K562 (cell line): ENCODE data around the gene OPCML. TPM values are rescaled to one million over a fixed set of nuclear protein-coding genes. Genes with fewer than 3 reads are reported as not detected.

Experiments
- ATAC-seq: fragments of 200-7000 bp; cut with Tn5 transposase; 3 replicates; pipeline ENCODE4 v1.9.1; 2020; ENCODE audit warnings: moderate library complexity
- BruUV-seq: library from RNA; stranded (reverse); fragments of 400-500 nt; replicated peaks from 2 replicates; lab custom pipeline; 2021; lab: Mats Ljungman, UMichigan
- CTCF ChIA-PET: fragments of 300-600 bp; formaldehyde crosslinking; extraction: SDS; loops from one replicate; lab custom pipeline; 2021; ENCODE audit warnings: low intra/inter-chr PET ratio; lab: Yijun Ruan, JAX
- POLR2A ChIA-PET: fragments of 300-600, 350-650 bp; sonication (Branson Sonifier 250); formaldehyde crosslinking; extraction: SDS; loops from one replicate; lab custom pipeline; 2021; ENCODE audit warnings: antibody characterized with exemption, inconsistent platforms; lab: Yijun Ruan, JAX
- DNase-seq, 4 experiments: peaks; one replicate each; pipeline versions ENCODE4 v3.0.0 to v3.0.0-alpha.2; 2011 to 2018; ENCODE audit warnings: low spot score in 3 of 4, mixed read lengths in 3 of 4; ENCODE audit errors: extremely low read depth in 1 of 4
- FAIRE-seq: peaks from 2 replicates; lab custom pipeline; 2011; peaks lifted over from hg19 to GRCh38; lab: Jason Lieb, UNC
- H2AFZ ChIP-seq: 2 replicates; pipeline ENCODE4 v1.6.0; 2011; ENCODE audit warnings: low read depth, low read length, control low read depth, inconsistent platforms
- H3K27ac ChIP-seq: fragments of 200-600 bp; 3 replicates; pipeline ENCODE4 v1.8.0; 2011; ENCODE audit warnings: low read depth, mild to moderate bottlenecking, control low read depth, inconsistent platforms, low read length, moderate library complexity, mixed read lengths; ENCODE audit errors: extremely low read depth
- H3K27me3 ChIP-seq, 2 experiments: fragments of 300-600 bp in 1 of 2; 2 replicates in 1 of 2; 3 replicates in 1 of 2; pipeline versions ENCODE4 v1.6.0 to v1.8.0; 2011; ENCODE audit warnings: inconsistent platforms in 2 of 2, low read length in 2 of 2, mild to moderate bottlenecking in 1 of 2, mixed read lengths in 1 of 2, moderate library complexity in 1 of 2; ENCODE audit not compliant: control insufficient read depth in 2 of 2, insufficient read depth in 2 of 2
- H3K36me3 ChIP-seq: fragments of 300-600 bp; 3 replicates; pipeline ENCODE4 v1.8.0; 2011; ENCODE audit warnings: mild to moderate bottlenecking, low read length, inconsistent platforms; ENCODE audit not compliant: control insufficient read depth, insufficient read depth
- H3K4me1 ChIP-seq, 2 experiments: fragments of 200-600 bp in 1 of 2; replicated peaks in 1 of 2; 2 replicates in 1 of 2; 3 replicates in 1 of 2; pipeline versions ENCODE4 v1.5.1 to v1.8.0; 2011; ENCODE audit warnings: inconsistent platforms in 2 of 2, low read length in 2 of 2, mild to moderate bottlenecking in 1 of 2, mixed read lengths in 1 of 2, moderate library complexity in 1 of 2; ENCODE audit not compliant: control insufficient read depth in 2 of 2, insufficient read depth in 2 of 2
- H3K4me2 ChIP-seq: 2 replicates; pipeline ENCODE4 v1.6.1; 2011; ENCODE audit warnings: low read length, control low read depth, inconsistent platforms, mixed read lengths; ENCODE audit not compliant: insufficient read depth
- H3K4me3 ChIP-seq: fragments of 200-600 bp; sonication (generic), shearing (Covaris generic); 2 replicates; pipeline ENCODE4 v1.5.1; 2016; ENCODE audit warnings: control low read depth, inconsistent platforms
- H3K79me2 ChIP-seq: fragments of 200-600 bp; 3 replicates; pipeline ENCODE4 v1.8.0; 2011; ENCODE audit warnings: low read length, inconsistent platforms; ENCODE audit not compliant: control insufficient read depth, insufficient read depth
- H3K9ac ChIP-seq, 2 experiments: 2 replicates each; pipeline versions ENCODE4 v1.6.0 to v1.6.1; 2011; ENCODE audit warnings: low read depth in 2 of 2, low read length in 2 of 2, control low read depth in 1 of 2, inconsistent platforms in 1 of 2, mild to moderate bottlenecking in 1 of 2, mixed read lengths in 1 of 2; ENCODE audit not compliant: insufficient read depth in 1 of 2
- H3K9me1 ChIP-seq: one replicate; pipeline ENCODE4 v1.6.0; 2011; ENCODE audit warnings: inconsistent platforms, mild to moderate bottlenecking, low read length, moderate library complexity; ENCODE audit not compliant: control insufficient read depth, insufficient read depth
- H3K9me3 ChIP-seq: replicated peaks from 2 replicates; pipeline ENCODE4 v1.5.1; 2011; ENCODE audit warnings: low read depth, low read length, inconsistent platforms; ENCODE audit not compliant: control insufficient read depth, insufficient read depth
- H4K20me1 ChIP-seq: replicated peaks from 2 replicates; pipeline ENCODE4 v1.6.1; 2011; ENCODE audit warnings: low read length, inconsistent platforms, mixed read lengths; ENCODE audit not compliant: control insufficient read depth, insufficient read depth
- NFIC ChIP-seq: fragments of 450-650 bp; IDR thresholded peaks from 2 replicates; pipeline ENCODE4 v1.6.1; 2017; ENCODE audit warnings: mild to moderate bottlenecking, inconsistent platforms
- NFXL1 ChIP-seq: fragments of 450-650 bp; formaldehyde crosslinking; IDR thresholded peaks from 2 replicates; pipeline ENCODE4 v1.4.0; 2021; ENCODE audit warnings: mild to moderate bottlenecking
- PRMT5 ChIP-seq: sonication (generic); formaldehyde crosslinking; IDR thresholded peaks from 2 replicates; pipeline ENCODE4 v1.5.0; 2020; ENCODE audit warnings: missing genetic modification reagents
- SNRNP70 ChIP-seq: fragments of 200-400 bp; formaldehyde crosslinking; optimal IDR thresholded peaks from 2 replicates; pipeline ENCODE3; 2017; ENCODE audit warnings: low read depth, low read length
- SPI1 ChIP-seq: IDR thresholded peaks from 2 replicates; pipeline ENCODE4 v1.6.1; 2011; ENCODE audit warnings: low read depth, low read length, control low read depth, borderline replicate concordance
- TBL1XR1 ChIP-seq, 2 experiments: IDR thresholded peaks; 2 replicates each; pipeline ENCODE4 v1.6.1; 2012; ENCODE audit warnings: improper control_type of control experiment in 2 of 2, low read length in 2 of 2, mild to moderate bottlenecking in 1 of 2
- ZNF699 ChIP-seq: fragments of 250-450 bp; sonication (Bioruptor Pico); IDR thresholded peaks from 2 replicates; pipeline ENCODE4 v1.8.0; 2021; ENCODE audit warnings: mild to moderate bottlenecking, moderate library complexity; ENCODE audit not compliant: insufficient replicate concordance
- WGBS: fragments of 100-300 bp; shearing (Covaris generic); methylation state at CpG from one replicate; pipeline ENCODE4 v1.1.6; 2016; ENCODE audit warnings: low coverage, mixed read lengths; ENCODE audit not compliant: insufficient coverage; ENCODE audit errors: missing lambda C conversion rate; 5-methylcytosine and 5-hydroxymethylcytosine counted together
- in situ Hi-C: fragments of 300-500 bp; cut with MboI; formaldehyde crosslinking; loops from 4 replicates; pipeline ENCODE4 v1.15.0; 2018; ENCODE audit warnings: inconsistent platforms, mixed read lengths
- intact Hi-C: fragments of 100-400 bp; cut with micrococcal nuclease; formaldehyde crosslinking; loops from 2 replicates; pipeline ENCODE4 v1.14.2; 2022
- polyA plus RNA-seq, 8 experiments: library from polyadenylated mRNA; depleted of rRNA in 4 of 8; stranded (reverse) in 5 of 8; unstranded in 3 of 8; fragments of >200 nt; fragmentation: Nextera tagmentation in 2 of 8; fragmentation: Illumina TruSeq in 1 of 8; extraction: Ambion mirVana in 2 of 8; extraction: Trizol in 1 of 8; gene quantifications; 2 replicates each; pipeline versions ENCODE4 v1.2.1 to v1.2.3, GENCODE V29; 2011 to 2014; ENCODE audit warnings: inconsistent platforms in 1 of 8, missing spikeins in 1 of 8
- total RNA-seq, 7 experiments: library from RNA; depleted of rRNA in 6 of 7; stranded (reverse); fragments of >200 nt in 6 of 7; fragmentation: Illumina TruSeq in 2 of 7; extraction: Trizol in 2 of 7; gene quantifications; 2 replicates each; pipeline versions ENCODE4 v1.2.1 to v1.2.3, GENCODE V29; 2011 to 2021; ENCODE audit warnings: low replicate concordance in 1 of 7
- TF ChIP-seq, protein P1 (sequence below): sonication (generic); formaldehyde crosslinking; IDR thresholded peaks from 2 replicates; pipeline ENCODE4 v1.8.1; 2023; ENCODE audit warnings: mild to moderate bottlenecking, missing genetic modification reagents
- TF ChIP-seq, protein P2 (sequence below), 2 experiments: fragments of 450-650 bp; conservative IDR thresholded peaks; 2 replicates each; pipeline ENCODE4 v1.6.1; 2017; ENCODE audit warnings: mild to moderate bottlenecking in 2 of 2, moderate library complexity in 2 of 2
- TF ChIP-seq, protein P3 (sequence below): fragments of 250-450 bp; sonication (Bioruptor Pico); IDR thresholded peaks from 2 replicates; pipeline ENCODE4 v1.6.1; 2021; ENCODE audit warnings: mild to moderate bottlenecking
- TF ChIP-seq, protein P4 (sequence below): fragments of 450-650 bp; IDR thresholded peaks from 2 replicates; pipeline ENCODE4 v1.6.1; 2016; ENCODE audit warnings: low read depth, mild to moderate bottlenecking, moderate library complexity

Gene OPCML
- total and polyA plus RNA-seq, 9 of the 15 experiments (the other 6 are each of a cell fraction or from before 2014, with no cell fraction given) = not detected

DNA sequence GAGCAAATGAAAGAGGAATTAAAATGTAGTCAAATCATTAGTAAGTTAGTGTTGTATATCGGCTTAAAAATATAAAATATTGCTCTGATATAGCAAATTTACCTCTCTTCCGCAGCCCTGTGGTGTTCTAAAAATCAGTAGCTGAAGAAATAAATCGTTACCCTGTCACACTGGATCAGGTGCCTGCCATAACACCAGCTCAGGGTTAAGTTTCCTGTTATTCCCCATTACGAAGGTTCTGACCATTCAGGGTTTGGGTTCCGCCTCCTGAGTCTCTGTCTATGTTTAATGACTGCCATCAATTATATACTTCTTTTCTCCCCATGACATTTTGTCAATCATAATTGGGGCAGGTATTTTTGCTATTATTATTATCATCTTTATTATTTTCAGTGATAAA lies 658.5 kb downstream of the OPCML start:
- no peaks in the 10 kb centered on the region for H3K9me1 ChIP-seq
- ATAC-seq (no peak), DNase-seq (no peak), FAIRE-seq (no peak)
- no peak overlapping the region for H2AFZ ChIP-seq
- TF ChIP-seq, protein P1, sequence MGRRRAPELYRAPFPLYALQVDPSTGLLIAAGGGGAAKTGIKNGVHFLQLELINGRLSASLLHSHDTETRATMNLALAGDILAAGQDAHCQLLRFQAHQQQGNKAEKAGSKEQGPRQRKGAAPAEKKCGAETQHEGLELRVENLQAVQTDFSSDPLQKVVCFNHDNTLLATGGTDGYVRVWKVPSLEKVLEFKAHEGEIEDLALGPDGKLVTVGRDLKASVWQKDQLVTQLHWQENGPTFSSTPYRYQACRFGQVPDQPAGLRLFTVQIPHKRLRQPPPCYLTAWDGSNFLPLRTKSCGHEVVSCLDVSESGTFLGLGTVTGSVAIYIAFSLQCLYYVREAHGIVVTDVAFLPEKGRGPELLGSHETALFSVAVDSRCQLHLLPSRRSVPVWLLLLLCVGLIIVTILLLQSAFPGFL = no peak
- TF ChIP-seq, protein P2, sequence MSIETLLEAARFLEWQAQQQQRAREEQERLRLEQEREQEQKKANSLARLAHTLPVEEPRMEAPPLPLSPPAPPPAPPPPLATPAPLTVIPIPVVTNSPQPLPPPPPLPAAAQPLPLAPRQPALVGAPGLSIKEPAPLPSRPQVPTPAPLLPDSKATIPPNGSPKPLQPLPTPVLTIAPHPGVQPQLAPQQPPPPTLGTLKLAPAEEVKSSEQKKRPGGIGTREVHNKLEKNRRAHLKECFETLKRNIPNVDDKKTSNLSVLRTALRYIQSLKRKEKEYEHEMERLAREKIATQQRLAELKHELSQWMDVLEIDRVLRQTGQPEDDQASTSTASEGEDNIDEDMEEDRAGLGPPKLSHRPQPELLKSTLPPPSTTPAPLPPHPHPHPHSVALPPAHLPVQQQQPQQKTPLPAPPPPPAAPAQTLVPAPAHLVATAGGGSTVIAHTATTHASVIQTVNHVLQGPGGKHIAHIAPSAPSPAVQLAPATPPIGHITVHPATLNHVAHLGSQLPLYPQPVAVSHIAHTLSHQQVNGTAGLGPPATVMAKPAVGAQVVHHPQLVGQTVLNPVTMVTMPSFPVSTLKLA (conservative IDR thresholded peaks at IDR 0.05) = no peak
- TF ChIP-seq, protein P3, sequence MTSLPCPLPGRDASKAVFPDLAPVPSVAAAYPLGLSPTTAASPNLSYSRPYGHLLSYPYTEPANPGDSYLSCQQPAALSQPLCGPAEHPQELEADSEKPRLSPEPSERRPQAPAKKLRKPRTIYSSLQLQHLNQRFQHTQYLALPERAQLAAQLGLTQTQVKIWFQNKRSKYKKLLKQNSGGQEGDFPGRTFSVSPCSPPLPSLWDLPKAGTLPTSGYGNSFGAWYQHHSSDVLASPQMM = no peak
- TF ChIP-seq, protein P4, sequence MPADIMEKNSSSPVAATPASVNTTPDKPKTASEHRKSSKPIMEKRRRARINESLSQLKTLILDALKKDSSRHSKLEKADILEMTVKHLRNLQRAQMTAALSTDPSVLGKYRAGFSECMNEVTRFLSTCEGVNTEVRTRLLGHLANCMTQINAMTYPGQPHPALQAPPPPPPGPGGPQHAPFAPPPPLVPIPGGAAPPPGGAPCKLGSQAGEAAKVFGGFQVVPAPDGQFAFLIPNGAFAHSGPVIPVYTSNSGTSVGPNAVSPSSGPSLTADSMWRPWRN = no peak
- TF ChIP-seq SPI1 = no peak
- no peak for TF ChIP-seq TBL1XR1 (IDR thresholded peaks at IDR 0.05; ENCODE audit: low read length in 2 of 2)
- TF ChIP-seq NFIC = no peak
- no peak for TF ChIP-seq ZNF699
- TF ChIP-seq PRMT5 = no peak
- no peak for TF ChIP-seq SNRNP70
- no peak for TF ChIP-seq NFXL1 (CRISPR knock-in tag)
- no peaks in the 10 kb centered on the region for H3K79me2 ChIP-seq
- intact Hi-C loops (no loop called here), in situ Hi-C loops (no loop called here)
- no peaks in the 10 kb centered on the region; the same call in 1 of the 2 replicates for H3K9me3 ChIP-seq
- no peaks in the 10 kb centered on the region for H3K27me3 ChIP-seq
- BruUV-seq = no TSS peak
- H4K20me1 ChIP-seq = no peaks in the 10 kb centered on the region
- 3% methylated on average over 5 of the region's 5 CpGs for WGBS
- no peak overlapping the region for H3K27ac ChIP-seq
- ChIA-PET CTCF (no interaction called here), POLR2A (interaction anchor here (0.6 kb wide), 1 partner anchor 12 kb away, joined by 5 read pairs; no protein-coding TSS in a partner anchor)
- no peaks in the 10 kb centered on the region for H3K36me3 ChIP-seq
- H3K4me1 ChIP-seq = no peaks in the 10 kb centered on the region
- H3K4me3 ChIP-seq = no peak overlapping the region
- no peak overlapping the region for H3K4me2 ChIP-seq
- H3K9ac ChIP-seq = no peak overlapping the region
